ENCODE measurements around the gene PRR19.

GRCh38 chr19:42325308-42325895 is 23.5 kb downstream of the PRR19 start, which contains the start of gene MEGF8:
- TF ChIP-seq SUZ12 (IDR thresholded peaks at IDR 0.05; ENCODE audit: extremely low read depth, insufficient read depth, insufficient read length), result no peak
- TF ChIP-seq ZNF274 (IDR thresholded peaks at IDR 0.05; ENCODE audit: low read depth, low read length), result no peak
